Hematopoietic multipotent progenitor cell treated with erythropoietin and hydrocortisone succinate and interleukin-3 and kit ligand, for 6 days (in vitro differentiated cells): ENCODE measurements around the gene ERG28.

Experiments
- DNase-seq: peaks from one replicate; pipeline ENCODE4 v3.0.0-alpha.2; 2015

ERG28 gene

GRCh38 chr14:75657331-75657730, 3.3 kb downstream of the ERG28 start:
- DNase-seq, result no peak

- DNase-seq, result no peak
Observed at GRCh38 chr14:75655235-75655634, 5.4 kb downstream of the ERG28 start.

DNA sequence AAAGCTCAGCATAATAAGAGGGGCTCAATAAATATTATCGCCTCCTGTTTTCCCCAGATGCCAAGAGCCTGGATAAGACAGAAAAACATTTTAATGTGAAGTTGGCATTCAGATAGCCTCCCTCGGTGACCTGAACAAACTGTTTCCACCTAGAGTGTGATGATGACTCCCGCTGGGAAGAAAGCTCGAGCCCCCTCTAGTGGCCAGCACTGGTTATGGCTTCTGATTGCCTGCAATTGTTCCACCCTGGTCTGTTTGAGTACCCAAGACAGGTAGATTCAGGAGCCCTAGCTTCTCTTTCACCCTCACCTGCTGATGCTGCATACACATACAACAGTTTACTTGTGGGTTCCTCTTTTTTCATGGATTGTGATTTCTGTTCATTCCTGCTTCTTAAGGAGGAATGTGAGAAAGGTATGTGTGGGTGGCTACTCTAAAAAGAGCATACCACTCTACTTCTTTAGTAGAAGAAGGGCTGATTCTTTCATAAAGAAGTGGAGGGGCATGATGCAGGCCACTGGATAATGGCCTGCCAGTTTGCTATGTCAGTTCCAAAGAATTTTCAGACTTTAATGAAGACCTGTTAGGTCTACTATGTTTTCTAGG, 6.4 kb downstream of the ERG28 start:
- peak; percentile 79 for DNase-seq

GRCh38 chr14:75653563-75653962, 7.1 kb downstream of the ERG28 start:
- DNase-seq, result no peak

DNA sequence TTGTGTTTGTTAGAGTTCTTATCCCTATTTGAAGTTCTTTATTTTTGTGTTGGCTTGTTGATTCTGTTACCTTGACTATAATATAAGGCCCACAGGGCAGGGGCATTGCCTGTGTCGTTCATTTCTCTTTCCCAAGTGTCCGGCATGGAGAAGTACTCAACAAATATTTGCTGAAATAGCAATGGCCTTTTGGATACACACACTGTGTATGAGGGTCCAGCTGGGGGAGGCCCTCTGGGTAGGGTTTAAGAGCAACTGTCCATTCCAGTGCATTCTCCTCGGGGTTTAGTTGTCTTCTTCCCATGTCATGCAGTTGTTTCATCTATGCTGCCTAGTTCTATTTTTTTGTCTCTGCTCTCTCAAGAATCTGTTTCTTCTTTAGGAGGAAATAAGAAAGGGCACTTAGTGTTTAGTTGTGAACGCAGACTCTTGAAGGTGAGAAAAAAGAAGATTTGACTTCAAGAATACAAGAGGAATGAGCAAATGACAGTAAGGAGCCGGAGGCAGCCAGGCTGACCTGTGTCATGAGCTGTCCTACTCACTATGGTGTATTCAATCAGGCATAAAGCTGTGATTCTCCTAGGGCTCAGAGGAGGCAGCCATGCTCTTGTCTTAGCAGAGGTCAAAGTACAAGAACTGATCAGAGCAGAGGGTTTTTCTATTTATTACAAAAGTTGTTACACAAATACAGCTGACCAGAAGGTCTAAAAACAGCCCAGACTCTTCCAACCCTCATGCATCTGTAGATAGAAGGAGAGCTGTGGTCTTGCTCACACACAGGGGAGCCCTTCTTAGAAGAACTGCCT, 10.2 kb downstream of the ERG28 start:
- DNase-seq, result no peak

- no peak for DNase-seq
Observed at GRCh38 chr14:75649773-75650172, 10.9 kb downstream of the ERG28 start.

GRCh38 chr14:75649337-75649736, 11.3 kb downstream of the ERG28 start:
- no peak for DNase-seq

DNA sequence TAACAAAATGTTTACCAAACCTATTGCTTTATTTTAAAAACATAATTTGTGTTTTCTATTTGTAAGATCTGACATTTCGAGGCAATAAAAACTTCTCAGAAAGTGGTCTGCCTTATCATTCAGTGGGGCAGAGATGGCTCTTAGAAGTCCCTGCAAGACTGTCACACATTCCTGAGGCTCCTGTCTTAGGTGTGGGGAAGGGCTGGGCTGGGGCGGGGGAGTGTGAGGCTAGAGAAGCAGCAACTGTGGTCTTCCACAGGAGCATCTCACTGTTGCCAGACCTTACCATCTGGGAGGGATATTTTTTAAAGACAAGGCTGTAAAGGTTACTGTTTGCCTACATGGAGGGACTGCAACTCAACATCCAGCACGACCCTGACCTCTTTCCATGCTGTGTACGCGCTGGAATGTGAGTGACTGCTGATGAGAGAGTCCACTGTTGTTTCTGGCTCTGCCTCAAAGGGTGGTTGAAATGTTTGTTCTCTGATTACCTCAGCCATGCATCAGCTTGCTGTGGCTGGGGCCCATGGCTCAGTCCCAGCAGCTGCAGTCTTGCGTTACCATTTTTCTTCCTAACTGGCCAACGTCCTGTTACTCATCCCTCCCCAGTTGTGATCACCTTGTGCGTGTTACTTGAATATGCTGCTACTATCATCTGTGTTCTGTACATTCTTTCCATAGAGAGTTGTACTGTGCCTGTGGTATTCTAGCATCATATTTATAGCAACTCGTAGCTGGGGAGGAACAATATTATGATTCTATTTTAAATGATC, 12.4 kb downstream of the ERG28 start:
- DNase-seq, result no peak

DNA sequence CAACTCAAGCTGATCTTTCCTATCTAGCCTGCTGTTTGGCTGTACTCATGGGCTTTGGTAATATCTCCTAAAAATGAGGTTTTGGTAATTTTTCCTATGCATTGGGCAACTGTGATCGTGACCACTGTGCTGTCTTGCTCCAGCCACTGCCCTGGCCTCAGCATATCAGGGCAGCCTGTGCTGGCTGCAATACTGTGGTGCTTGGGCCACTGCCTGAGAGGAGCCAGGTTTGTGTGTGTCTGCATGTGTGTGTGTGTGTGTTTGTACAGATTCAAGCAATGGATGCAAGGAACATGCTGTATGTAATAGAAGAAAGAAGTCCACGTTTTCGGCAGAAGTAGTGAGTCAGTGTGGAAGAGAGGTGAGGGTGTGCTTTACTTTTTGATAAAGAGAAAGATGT, 13.0 kb downstream of the ERG28 start:
- DNase-seq, result no peak

- no peak for DNase-seq
Observed at GRCh38 chr14:75646762-75647161, 13.9 kb downstream of the ERG28 start.

DNA sequence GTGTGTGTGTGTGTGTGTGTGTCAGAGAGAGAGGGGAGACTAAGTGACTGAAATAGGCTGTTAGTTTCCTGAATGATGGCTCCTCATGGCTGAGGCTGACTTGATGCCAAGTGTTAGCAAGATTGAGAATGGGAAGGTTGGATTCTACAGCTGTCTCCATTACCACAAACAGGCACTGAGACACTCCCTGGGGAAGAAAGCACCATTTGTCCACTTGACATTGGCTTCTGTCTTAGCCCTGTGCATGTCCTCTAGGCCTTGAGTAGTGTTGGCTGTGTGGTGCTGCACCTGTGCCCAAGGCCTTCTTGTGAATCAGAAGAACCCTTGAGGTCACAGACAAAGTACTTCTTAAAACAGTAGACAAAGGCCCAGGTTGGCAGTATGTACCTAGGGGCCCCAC, 15.6 kb downstream of the ERG28 start:
- DNase-seq, result no peak

DNA sequence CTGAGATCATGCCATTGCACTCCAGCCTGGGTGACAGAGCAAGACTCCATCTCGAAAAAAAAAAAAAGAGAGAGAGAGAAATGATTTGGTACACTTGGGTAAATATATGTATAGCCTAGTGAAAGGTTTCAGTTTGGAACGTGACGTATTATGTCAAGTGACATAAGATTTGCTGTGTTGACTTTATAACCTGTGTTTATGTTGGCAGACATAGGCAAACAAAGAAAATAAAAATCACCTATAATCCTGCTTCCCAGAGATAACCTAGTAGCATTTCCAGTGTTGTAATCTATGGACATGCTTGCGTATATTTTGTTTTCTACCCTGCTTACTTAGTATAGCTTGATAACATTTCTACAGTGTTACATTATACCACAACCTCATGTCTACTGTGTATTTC, 16.7 kb downstream of the ERG28 start:
- DNase-seq, result no peak

DNA sequence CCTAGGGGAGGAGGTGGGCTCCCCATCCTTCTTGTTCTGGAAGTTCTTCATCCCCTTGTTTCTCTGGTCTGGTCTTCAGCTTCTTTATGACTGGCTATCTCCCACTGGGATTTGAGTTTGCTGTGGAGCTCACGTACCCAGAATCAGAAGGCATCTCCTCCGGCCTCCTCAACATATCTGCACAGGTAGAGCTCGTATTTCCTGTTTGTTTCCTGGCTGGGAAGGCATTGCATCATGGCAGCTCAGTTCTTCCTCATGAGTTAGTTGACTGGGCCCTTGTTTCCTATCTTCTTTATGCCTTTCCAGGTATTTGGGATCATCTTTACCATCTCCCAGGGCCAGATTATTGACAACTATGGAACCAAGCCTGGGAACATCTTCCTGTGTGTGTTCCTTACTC, 19.8 kb downstream of the ERG28 start:
- no peak for DNase-seq

GRCh38 chr14:75636100-75636692, 24.5 kb downstream of the ERG28 start:
- no peak for DNase-seq

DNA sequence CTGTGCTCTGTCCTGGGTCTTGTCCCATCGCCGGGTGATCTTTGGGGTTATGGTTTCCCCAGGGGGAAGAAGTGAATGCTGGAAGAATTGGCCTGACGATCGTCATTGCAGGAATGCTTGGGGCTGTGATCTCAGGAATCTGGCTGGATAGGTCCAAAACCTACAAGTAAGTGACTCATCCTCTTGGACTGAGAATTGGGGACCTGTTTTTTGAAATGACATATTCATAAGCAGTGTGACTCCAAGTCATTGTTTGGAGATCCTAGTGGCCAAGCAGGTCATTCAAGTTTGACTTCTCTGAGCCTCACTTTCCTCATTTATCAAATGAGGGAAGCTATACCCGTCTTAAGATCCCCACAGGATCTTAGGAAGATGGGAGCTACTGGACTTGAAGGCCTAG, 25.8 kb downstream of the ERG28 start:
- DNase-seq, result no peak

GRCh38 chr14:75631453-75631831, 29.2 kb downstream of the ERG28 start:
- DNase-seq, result no peak

DNA sequence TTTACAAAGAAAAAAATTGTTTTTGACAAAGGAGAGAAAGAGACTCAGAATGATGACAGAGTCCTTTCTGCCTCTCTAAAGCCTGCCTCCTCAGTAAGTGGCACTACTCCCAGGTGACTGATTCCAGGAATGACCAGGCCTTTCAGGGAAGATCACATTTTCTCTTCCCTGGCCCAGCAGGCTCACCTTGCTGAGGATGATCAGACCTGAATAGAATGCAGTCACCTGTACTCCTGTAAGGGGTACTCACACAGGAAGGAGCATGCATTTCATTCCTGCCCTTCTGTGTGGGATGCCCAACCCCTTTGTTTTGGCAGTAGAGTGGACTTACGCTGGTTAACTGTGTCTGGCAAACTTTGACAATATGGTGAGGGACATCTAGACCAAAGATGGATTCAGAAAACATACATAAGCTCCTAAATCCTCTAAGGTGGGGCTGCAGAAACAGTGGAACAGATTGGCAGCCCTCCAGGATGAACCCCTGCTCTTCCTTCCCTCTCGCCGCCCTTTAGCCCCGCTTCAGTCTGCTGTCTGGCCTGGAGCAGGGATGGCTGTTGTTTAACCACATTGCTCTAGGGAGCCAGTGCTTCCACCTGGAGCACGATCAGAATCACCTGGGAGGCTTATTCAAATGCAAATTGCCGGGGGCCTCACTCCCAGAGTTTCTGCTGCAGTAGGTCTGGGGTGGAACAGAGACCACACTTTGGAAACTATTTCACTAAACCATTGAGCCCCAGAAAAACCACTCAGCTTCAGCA, 29.8 kb downstream of the ERG28 start:
- DNase-seq, result no peak

GRCh38 chr14:75628816-75629215, 31.9 kb downstream of the ERG28 start:
- DNase-seq, result no peak

DNA sequence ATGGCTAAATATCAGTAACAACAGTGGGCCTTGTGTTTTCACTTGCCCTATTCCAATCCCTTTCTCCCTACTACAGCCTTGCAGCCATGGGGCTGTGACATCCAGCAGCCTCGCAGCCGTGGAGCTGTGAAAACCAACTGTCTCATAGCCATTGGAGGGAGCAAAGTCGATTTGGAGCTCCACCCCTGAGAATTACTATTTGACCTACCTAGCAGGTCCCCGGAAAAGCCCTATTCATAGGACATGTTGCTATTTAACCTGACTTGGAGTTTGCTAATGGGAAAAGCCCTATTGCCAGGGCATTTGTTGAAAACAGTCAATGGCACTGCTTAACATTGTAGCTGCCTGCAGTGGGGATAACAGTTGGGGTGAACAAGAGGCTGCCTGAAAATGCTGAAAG, 33.3 kb downstream of the ERG28 start:
- DNase-seq, result no peak

- DNase-seq, result no peak
Observed at GRCh38 chr14:75626863-75627262, 33.8 kb downstream of the ERG28 start.

GRCh38 chr14:75626396-75626795, 34.3 kb downstream of the ERG28 start:
- DNase-seq, result no peak

DNA sequence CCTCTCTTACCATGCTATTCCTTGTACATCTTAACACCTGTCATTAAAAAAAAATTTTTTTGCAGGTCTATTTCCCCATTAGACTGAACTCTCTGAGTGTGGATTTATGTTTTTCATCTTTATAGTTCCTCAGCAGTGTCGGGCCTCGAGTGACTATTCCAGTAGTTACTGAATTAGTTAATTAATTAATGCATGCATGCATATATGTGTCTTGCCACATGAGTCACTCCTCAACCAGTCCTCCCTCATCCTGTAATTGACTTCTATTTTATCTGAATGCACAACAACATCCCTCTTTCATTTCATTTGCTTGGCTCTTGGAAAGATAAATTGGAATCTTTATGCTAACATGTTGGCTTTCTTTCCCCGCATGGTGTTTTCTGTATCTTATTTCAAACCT, 35.6 kb downstream of the ERG28 start:
- DNase-seq, result no peak

- no peak for DNase-seq
Observed at GRCh38 chr14:75619548-75619947, 41.1 kb downstream of the ERG28 start.
